ENCODE results near the gene MAN2A2. TPM values are rescaled to one million over a fixed set of nuclear protein-coding genes. Genes with fewer than 3 reads are reported as not detected.

The MAN2A2 gene
- total and polyA plus RNA-seq, 9 of the 15 experiments (the other 6 are each of a cell fraction or from before 2014, with no cell fraction given) = 7.3 to 151 (median 43.4) TPM

DNA sequence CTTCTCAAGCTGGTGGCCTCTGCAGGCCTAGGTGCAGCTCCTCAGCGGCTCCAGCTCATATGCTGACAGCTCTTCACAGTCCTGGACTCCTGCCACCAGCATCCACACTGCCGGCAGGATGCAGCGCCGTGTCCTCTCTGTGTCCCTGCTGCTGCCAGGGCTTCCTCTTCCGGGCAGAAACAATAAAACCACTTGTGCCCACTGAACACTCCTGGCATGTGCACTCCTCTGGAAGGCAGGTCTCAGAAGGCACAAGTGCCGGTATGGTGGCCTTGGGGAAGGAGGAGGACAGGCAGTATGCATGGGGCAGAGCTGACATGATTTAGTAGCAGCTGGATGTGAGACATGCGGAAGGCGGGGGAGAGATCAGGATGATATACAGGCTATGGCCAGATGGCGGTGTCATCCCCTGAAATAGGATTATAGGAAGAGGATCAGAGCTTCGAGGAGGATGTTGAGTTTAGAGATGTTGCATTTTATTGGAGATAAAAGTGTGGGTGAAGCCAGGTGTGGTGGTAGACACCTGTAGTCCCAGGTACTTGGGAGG is 7.5 kb upstream of the MAN2A2 start (continued):
- TF ChIP-seq, protein P1, sequence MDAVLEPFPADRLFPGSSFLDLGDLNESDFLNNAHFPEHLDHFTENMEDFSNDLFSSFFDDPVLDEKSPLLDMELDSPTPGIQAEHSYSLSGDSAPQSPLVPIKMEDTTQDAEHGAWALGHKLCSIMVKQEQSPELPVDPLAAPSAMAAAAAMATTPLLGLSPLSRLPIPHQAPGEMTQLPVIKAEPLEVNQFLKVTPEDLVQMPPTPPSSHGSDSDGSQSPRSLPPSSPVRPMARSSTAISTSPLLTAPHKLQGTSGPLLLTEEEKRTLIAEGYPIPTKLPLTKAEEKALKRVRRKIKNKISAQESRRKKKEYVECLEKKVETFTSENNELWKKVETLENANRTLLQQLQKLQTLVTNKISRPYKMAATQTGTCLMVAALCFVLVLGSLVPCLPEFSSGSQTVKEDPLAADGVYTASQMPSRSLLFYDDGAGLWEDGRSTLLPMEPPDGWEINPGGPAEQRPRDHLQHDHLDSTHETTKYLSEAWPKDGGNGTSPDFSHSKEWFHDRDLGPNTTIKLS (IDR thresholded peaks at IDR 0.05; ENCODE audit: borderline replicate concordance, low read depth) = no peak
- no peak for TF ChIP-seq ZNF121 (CRISPR knock-in tag; conservative IDR thresholded peaks at IDR 0.05)
- TF ChIP-seq ZNF124 (CRISPR knock-in tag; IDR thresholded peaks at IDR 0.05) = no peak
- TF ChIP-seq MCM5 (IDR thresholded peaks at IDR 0.05; ENCODE audit: low read depth) = no peak
- 0 out of 2 replicates have a peak, but pooled peaks have one; percentile 16 for TF ChIP-seq ZNF444 (CRISPR knock-in tag; IDR thresholded peaks at IDR 0.05)
- no peak for TF ChIP-seq SNIP1 (IDR thresholded peaks at IDR 0.05; ENCODE audit: low read depth)
- peak; percentile 89 for TF ChIP-seq TFAP4 (CRISPR knock-in tag; IDR thresholded peaks at IDR 0.05; ENCODE audit: borderline replicate concordance)
- peak; percentile 79 for TF ChIP-seq CBFA2T3 (IDR thresholded peaks at IDR 0.05)
- no peak for TF ChIP-seq ESRRA (IDR thresholded peaks at IDR 0.05; ENCODE audit: borderline replicate concordance, low read depth)
- TF ChIP-seq JUN (IDR thresholded peaks at IDR 0.05; ENCODE audit: borderline replicate concordance, low read depth, low read length) = peak; percentile 63; the same call in 1 of the 2 replicates
- TF ChIP-seq JUN (CRISPR knock-in tag; IDR thresholded peaks at IDR 0.05; ENCODE audit: borderline replicate concordance) = peak; percentile 64; the same call in 1 of the 2 replicates
- no peak for TF ChIP-seq ZBTB1 (CRISPR knock-in tag; IDR thresholded peaks at IDR 0.05; ENCODE audit: borderline replicate concordance, low read depth)
- no peak for TF ChIP-seq FUS (optimal IDR thresholded peaks at IDR 0.05; ENCODE audit: low read depth, low read length)
- TF ChIP-seq KHSRP (IDR thresholded peaks at IDR 0.05) = no peak
- no peak for TF ChIP-seq BRD4 (IDR thresholded peaks at IDR 0.05)
- no peak for TF ChIP-seq ZNF232 (CRISPR knock-in tag; IDR thresholded peaks at IDR 0.05)
- no peak for TF ChIP-seq FIP1L1 (IDR thresholded peaks at IDR 0.05; ENCODE audit: low read depth, low read length, poor library complexity, severe bottlenecking)
- no peak for TF ChIP-seq CAMTA2 (CRISPR knock-in tag; conservative IDR thresholded peaks at IDR 0.05)
- TF ChIP-seq, protein P2, sequence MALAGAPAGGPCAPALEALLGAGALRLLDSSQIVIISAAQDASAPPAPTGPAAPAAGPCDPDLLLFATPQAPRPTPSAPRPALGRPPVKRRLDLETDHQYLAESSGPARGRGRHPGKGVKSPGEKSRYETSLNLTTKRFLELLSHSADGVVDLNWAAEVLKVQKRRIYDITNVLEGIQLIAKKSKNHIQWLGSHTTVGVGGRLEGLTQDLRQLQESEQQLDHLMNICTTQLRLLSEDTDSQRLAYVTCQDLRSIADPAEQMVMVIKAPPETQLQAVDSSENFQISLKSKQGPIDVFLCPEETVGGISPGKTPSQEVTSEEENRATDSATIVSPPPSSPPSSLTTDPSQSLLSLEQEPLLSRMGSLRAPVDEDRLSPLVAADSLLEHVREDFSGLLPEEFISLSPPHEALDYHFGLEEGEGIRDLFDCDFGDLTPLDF (CRISPR knock-in tag; IDR thresholded peaks at IDR 0.05) = no peak
- TF ChIP-seq KAT7 (CRISPR knock-in tag; IDR thresholded peaks at IDR 0.05; ENCODE audit: borderline replicate concordance) = no peak
- no peak for TF ChIP-seq CCAR2 (IDR thresholded peaks at IDR 0.05; ENCODE audit: low read depth, low read length)
- peak; percentile 33; the same call in 1 of the 2 replicates for TF ChIP-seq CC2D1A (IDR thresholded peaks at IDR 0.05)
- TF ChIP-seq GTF2E2 (tag; IDR thresholded peaks at IDR 0.05) = no peak
- TF ChIP-seq ZNF134 (CRISPR knock-in tag; conservative IDR thresholded peaks at IDR 0.05) = no peak
- peak in 1 of 2 experiments; percentile 53; a peak in 1 of 4 replicates for TF ChIP-seq KDM1A (IDR thresholded peaks at IDR 0.05)
- no peak for TF ChIP-seq ZNF174 (CRISPR knock-in tag; IDR thresholded peaks at IDR 0.05)
